IPS-20b (cell line): ENCODE results near the gene NADSYN1.

Source experiments
- H3K27ac ChIP-seq: one replicate; pipeline ENCODE4 v1.5.1; 2013; ENCODE audit warnings: low read length
- H3K27me3 ChIP-seq: 2 replicates; pipeline ENCODE4 v1.6.1; 2013; ENCODE audit warnings: mild to moderate bottlenecking, low read length, inconsistent platforms; ENCODE audit not compliant: insufficient read depth
- H3K36me3 ChIP-seq: 2 replicates; pipeline ENCODE4 v1.6.1; 2013; ENCODE audit warnings: low read depth, mild to moderate bottlenecking, inconsistent platforms, low read length, moderate library complexity; ENCODE audit not compliant: insufficient read depth
- H3K4me1 ChIP-seq: 2 replicates; pipeline ENCODE4 v1.6.1; 2013; ENCODE audit warnings: mild to moderate bottlenecking, control low read depth, inconsistent platforms, low read length, moderate library complexity; ENCODE audit not compliant: insufficient read depth
- H3K4me3 ChIP-seq: 2 replicates; pipeline ENCODE4 v1.5.1; 2013; ENCODE audit warnings: mild to moderate bottlenecking, low read length, inconsistent platforms
- H3K9ac ChIP-seq: 2 replicates; pipeline ENCODE4 v1.6.1; 2013; ENCODE audit warnings: low read depth, mild to moderate bottlenecking, inconsistent platforms, low read length, moderate library complexity
- H3K9me3 ChIP-seq: 2 replicates; pipeline ENCODE4 v1.6.1; 2013; ENCODE audit warnings: mild to moderate bottlenecking, low read depth, low read length, inconsistent platforms; ENCODE audit not compliant: insufficient read depth

The NADSYN1 gene

DNA sequence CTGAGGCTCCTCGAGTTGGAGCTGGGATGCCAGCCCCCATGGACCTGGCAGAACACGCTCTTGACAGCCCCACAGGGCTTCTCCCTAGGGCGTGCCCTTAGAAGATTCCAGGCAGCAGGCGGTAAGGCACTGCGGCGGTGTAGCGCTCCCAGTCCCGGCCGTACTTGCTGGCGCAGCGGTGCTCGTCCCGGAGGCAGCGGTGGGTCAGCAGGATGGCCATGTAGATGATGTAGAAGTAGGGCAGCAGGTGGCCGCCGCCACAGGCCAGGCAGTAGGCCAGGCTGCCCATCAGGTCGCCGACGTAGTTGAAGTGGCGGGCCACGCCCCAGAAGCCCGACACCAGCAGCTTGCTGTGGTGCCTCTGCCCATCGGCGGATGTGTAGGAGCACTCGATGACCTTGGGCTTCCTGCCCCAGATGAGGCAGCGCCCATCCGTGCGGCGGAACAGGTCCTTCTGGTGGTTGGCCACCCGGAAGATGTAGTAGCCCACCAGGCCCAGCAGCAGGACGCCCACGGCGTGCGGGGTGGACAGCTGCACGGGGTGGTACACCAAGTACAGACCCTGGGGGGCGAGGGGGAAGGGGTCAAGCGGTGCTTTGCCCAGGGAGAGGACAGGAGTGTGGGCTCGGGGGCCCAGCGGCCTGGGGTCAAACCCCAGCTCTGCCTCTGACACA lies 17.6 kb upstream of the NADSYN1 start:
- no peak overlapping the region for H3K4me3 ChIP-seq
- H3K36me3 ChIP-seq: peaks cover 66% of the 10 kb centered on the region
- no peaks in the 10 kb centered on the region for H3K27me3 ChIP-seq
- no peak overlapping the region for H3K27ac ChIP-seq
- H3K9ac ChIP-seq: no peak overlapping the region
- H3K4me1 ChIP-seq: no peaks in the 10 kb centered on the region
- no peaks in the 10 kb centered on the region for H3K9me3 ChIP-seq

DNA sequence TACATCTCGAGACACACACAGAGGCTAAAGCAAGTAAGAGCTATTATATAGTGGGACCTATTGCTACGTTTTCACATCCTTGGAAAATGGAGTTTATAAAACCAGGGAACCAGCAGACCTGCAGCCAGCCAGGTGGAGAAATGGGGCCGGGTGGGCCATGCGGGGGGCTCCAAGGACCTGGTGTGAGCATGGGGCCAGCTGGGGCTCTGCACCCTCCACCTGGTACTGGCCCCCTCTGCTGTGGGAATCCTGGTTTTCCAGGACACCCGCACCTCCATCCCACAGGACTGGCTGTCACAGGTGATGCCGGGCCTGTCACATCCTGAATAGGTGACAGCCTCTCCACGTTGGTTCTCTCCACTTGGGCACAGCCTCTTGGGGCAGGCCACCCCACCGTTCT lies 16.1 kb upstream of the NADSYN1 start:
- H3K36me3 ChIP-seq: peaks cover 80% of the 10 kb centered on the region
- no peak overlapping the region for H3K9ac ChIP-seq
- H3K4me1 ChIP-seq: no peaks in the 10 kb centered on the region
- no peaks in the 10 kb centered on the region for H3K27me3 ChIP-seq
- no peak overlapping the region for H3K4me3 ChIP-seq
- H3K27ac ChIP-seq: no peak overlapping the region
- no peaks in the 10 kb centered on the region for H3K9me3 ChIP-seq

DNA sequence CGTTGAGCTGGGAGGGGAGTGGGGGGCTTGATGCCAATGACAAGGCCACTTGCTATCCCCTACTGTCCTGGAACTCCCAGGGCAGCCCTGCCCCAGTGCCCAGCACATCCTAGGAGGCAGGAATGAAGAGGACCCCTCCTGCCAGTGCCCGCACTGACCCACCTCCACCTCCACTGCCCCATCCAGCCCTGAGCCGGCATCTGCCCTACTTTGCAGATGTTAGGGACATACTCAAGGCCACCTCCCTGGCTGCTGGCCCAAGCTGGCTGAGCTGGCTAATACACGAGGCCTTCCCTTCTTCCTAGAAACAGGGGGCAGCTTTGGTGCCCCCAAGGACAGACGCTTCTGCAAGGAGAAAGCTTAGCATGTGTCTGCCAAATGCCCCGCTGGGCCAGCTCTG lies 15.6 kb upstream of the NADSYN1 start:
- peaks cover 86% of the 10 kb centered on the region for H3K36me3 ChIP-seq

DNA sequence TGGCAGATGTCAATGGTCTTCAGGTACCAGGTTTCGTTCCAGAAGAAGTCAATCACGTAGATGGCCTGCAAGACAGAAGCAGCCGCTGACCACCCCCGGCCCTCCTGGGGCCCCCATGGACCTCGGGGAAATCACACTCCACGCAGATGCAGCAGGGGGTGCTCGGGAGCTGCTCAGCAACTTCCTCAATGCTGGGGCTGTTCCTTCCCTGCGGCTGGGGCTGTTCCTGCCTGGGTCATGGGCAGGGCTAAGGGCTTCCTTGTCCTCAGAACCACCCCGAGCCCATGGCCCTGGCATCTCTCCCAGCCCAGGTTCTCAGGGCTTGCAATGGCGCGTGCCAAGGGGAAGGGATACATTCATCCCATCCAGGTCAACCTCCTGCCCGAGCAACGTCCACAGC lies 15.1 kb upstream of the NADSYN1 start:
- no peak overlapping the region for H3K27ac ChIP-seq
- H3K4me3 ChIP-seq: no peak overlapping the region
- peaks cover 90% of the 10 kb centered on the region for H3K36me3 ChIP-seq

More for the DNA sequence above, 15.6 kb upstream of the NADSYN1 start:
- Histone ChIP-seq H3K27ac (no peak overlapping the region), H3K4me3 (no peak overlapping the region), H3K9me3 (no peaks in the 10 kb centered on the region), H3K9ac (no peak overlapping the region), H3K4me1 (no peaks in the 10 kb centered on the region), H3K27me3 (no peaks in the 10 kb centered on the region)

DNA sequence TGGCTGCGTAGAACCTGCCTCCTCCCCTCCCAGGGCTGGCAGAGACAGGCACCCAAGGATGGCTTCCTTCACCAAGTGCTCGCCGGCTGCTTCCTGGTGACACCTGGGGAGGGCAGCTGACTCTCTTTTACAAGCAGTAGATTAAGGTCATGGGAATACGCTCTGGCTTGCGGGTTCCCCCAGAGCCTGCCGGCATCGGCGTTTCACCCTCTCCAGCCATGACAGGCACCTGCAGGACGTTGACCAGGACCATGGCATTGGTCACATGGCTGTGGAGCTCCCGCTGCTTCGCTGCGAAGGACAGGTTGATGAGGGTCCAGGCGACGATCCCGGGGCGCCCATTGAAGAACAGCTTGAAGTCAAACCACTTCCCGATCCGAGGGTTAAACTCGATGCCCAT lies 14.4 kb upstream of the NADSYN1 start:
- Histone ChIP-seq H3K27ac (no peak overlapping the region), H3K9ac (no peak overlapping the region), H3K4me3 (no peak overlapping the region), H3K4me1 (no peaks in the 10 kb centered on the region), H3K9me3 (no peaks in the 10 kb centered on the region), H3K36me3 (peaks cover 97% of the 10 kb centered on the region), H3K27me3 (no peaks in the 10 kb centered on the region)

More for the DNA sequence above, 15.1 kb upstream of the NADSYN1 start:
- Histone ChIP-seq H3K9me3 (no peaks in the 10 kb centered on the region), H3K4me1 (no peaks in the 10 kb centered on the region), H3K9ac (no peak overlapping the region), H3K27me3 (no peaks in the 10 kb centered on the region)

DNA sequence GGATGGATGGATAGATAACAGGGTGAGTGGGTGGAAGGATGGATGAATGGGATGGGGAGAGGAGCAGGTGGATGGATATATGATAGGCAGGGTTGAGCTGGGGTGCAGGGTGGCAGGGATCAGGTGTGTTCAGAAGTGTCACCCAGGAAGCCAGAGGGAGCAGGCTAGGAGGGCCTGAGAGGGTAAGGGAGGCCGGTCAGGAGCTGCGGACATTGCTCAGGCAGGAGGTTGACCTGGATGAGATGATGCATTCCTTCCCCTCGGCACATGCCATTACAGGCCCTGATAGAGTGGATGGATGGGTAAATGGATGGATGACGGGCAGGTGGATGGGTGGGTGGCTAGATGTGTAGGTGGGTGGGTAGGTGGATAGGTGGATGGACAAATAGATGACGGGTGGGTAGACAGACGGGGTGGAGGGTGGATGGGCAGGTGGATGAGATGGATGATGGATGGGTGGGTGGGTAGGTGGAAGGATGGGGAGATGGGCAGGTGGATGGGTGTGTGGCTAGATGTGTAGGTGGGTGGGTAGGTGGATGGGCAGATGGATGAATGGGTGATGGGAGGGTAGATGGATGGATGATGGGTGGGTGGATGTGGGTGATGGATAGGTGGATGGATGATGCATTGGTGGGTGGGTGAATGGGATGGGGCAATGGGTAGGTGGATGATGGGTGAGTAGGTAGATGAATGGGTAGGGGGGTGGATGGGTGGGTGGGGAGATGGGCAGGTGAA lies 12.8 kb upstream of the NADSYN1 start:
- H3K4me1 ChIP-seq: no peaks in the 10 kb centered on the region
- H3K27me3 ChIP-seq: no peaks in the 10 kb centered on the region
- no peak overlapping the region for H3K27ac ChIP-seq
- no peak overlapping the region for H3K4me3 ChIP-seq
- H3K9me3 ChIP-seq: no peaks in the 10 kb centered on the region
- H3K36me3 ChIP-seq: peaks cover 99% of the 10 kb centered on the region
- H3K9ac ChIP-seq: no peak overlapping the region

DNA sequence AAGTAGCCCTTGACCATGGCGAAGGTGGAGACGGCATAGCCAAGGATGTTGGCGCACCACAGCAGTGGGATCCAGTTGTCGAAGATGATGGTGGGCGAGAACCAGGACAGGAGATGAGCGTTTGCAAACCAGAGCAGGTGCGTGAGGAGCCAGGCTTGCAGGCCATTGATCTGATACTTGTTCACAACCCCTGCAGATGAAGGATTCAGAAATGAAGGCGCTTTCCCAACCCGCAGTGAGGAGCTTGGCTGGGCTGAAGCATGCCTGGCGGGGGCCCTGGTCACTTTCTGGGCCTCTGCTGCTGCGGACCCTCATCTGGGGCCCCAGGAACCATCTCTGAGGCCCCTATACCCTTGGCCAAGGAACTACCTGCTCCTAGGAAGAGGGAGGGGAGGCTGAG lies 11.8 kb upstream of the NADSYN1 start:
- Histone ChIP-seq H3K27me3 (no peaks in the 10 kb centered on the region), H3K9ac (no peak overlapping the region), H3K4me3 (no peak overlapping the region), H3K9me3 (no peaks in the 10 kb centered on the region), H3K4me1 (no peaks in the 10 kb centered on the region), H3K27ac (no peak overlapping the region), H3K36me3 (peaks cover 99% of the 10 kb centered on the region)

DNA sequence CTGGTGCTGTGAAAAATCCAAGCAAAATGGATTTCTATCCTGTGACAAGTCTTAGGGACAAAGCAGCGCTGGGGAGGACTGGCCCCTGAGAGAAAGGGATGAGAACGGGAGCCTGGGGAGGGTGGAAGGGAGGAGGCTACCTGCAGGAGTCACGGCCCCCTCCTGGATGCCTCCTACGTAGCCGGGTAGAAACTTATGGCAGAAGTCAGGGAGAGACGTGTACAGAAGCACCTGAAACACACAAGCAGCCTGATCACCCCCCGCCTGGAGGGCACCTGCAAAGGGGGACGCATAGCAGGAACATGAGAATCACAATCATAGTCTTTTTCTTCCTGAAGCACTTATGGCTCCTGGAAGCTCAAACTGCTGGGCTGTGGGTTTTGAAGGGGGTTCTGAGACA lies 10.9 kb upstream of the NADSYN1 start:
- no peak overlapping the region for H3K4me3 ChIP-seq
- H3K4me1 ChIP-seq: peaks cover 4% of the 10 kb centered on the region; the same call in 1 of the 2 replicates
- H3K27me3 ChIP-seq: no peaks in the 10 kb centered on the region
- H3K36me3 ChIP-seq: peaks cover 99% of the 10 kb centered on the region
- H3K27ac ChIP-seq: no peak overlapping the region
- no peaks in the 10 kb centered on the region for H3K9me3 ChIP-seq
- H3K9ac ChIP-seq: no peak overlapping the region

DNA sequence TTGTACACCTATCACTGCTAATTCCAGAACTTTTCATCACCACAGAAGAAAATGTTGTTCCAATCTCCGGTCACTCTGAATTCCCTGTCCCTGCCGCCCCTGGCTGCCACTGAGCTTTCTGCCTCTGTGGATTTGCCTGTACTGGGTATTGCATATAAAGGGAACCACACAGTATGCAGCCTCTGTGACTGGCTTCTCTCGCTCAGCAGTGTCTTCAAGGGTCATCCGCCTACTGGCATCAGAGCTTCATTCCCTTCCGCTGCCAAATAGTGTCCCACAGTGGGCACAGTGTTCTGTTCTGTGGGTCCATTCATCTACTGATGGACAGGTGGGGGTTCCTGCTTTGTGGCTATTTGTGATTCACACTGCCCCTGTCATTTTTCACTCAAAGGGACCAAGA lies 10.1 kb upstream of the NADSYN1 start:
- H3K4me1 ChIP-seq: peaks cover 4% of the 10 kb centered on the region; the same call in 1 of the 2 replicates
- no peak overlapping the region for H3K4me3 ChIP-seq
- no peak overlapping the region for H3K27ac ChIP-seq
- peaks cover 95% of the 10 kb centered on the region for H3K36me3 ChIP-seq
- no peaks in the 10 kb centered on the region for H3K27me3 ChIP-seq
- H3K9ac ChIP-seq: no peak overlapping the region
- H3K9me3 ChIP-seq: no peaks in the 10 kb centered on the region

DNA sequence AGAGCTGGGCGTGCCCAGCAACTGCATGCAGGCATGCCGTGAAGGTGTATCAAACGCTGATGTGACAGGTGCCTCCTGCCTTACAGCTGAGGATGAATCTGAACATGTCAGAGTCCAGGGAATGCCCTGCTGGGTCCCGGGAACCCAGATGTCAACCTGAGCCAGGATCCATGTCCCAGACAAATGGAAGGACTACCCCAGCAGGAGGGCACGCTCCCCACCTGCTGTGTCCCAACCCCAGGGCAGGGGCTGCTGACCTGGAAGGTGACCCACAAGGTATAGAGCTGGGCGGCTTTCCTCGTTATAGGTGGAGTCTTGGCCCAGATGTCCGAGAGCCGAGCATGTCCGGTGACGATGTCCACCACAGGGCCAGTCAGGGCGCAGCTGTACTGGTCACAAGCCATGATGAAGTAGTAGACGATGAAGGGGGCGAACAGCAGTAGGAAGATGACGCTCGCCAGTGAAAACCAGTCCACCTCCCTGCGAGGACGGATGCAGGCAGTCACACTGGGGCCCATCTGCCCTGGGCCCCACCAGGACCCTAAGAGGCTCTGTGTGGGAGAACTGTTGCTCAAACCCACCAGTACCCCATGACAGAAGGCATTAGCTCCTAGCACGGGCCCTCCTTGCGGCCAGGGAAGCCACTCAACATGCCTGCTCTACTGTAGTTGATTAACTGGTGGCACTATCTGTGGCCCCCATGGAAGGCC lies 9.1 kb upstream of the NADSYN1 start:
- Histone ChIP-seq H3K4me1 (peaks cover 4% of the 10 kb centered on the region; the same call in 1 of the 2 replicates), H3K36me3 (peaks cover 85% of the 10 kb centered on the region)

DNA sequence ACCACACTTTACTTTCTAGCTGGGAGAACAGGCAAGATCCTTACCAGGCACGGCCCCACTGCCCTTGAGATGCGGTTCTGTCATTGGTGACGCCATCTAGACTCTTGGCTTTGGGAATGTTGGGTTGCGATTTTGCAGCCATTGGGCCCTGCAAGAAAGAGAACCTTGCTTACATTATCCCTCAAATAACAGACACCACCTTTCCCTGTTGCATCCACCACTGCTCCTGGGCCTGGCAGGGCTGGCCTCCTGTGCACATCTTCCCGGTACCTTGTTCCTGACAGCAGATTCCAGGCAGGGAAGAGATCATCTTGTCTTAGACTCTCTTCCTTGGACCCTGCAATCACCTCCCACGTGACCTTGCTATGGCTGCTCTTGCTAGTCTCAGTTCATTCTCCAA lies 8.2 kb upstream of the NADSYN1 start:
- Histone ChIP-seq H3K36me3 (peaks cover 75% of the 10 kb centered on the region), H3K4me1 (peaks cover 4% of the 10 kb centered on the region; the same call in 1 of the 2 replicates), H3K4me3 (no peak overlapping the region), H3K9ac (no peak overlapping the region), H3K27ac (no peak overlapping the region), H3K9me3 (no peaks in the 10 kb centered on the region), H3K27me3 (no peaks in the 10 kb centered on the region)

More for the DNA sequence above, 9.1 kb upstream of the NADSYN1 start:
- Histone ChIP-seq H3K9me3 (no peaks in the 10 kb centered on the region), H3K27me3 (no peaks in the 10 kb centered on the region), H3K27ac (no peak overlapping the region), H3K9ac (no peak overlapping the region), H3K4me3 (no peak overlapping the region)
